ENCODE measurements around the gene GNAQ. TPM values are rescaled to one million over a fixed set of nuclear protein-coding genes. Genes with fewer than 3 reads are reported as not detected.

The GNAQ gene
- polyA plus RNA-seq, 1 experiment = 21.4 TPM

DNA sequence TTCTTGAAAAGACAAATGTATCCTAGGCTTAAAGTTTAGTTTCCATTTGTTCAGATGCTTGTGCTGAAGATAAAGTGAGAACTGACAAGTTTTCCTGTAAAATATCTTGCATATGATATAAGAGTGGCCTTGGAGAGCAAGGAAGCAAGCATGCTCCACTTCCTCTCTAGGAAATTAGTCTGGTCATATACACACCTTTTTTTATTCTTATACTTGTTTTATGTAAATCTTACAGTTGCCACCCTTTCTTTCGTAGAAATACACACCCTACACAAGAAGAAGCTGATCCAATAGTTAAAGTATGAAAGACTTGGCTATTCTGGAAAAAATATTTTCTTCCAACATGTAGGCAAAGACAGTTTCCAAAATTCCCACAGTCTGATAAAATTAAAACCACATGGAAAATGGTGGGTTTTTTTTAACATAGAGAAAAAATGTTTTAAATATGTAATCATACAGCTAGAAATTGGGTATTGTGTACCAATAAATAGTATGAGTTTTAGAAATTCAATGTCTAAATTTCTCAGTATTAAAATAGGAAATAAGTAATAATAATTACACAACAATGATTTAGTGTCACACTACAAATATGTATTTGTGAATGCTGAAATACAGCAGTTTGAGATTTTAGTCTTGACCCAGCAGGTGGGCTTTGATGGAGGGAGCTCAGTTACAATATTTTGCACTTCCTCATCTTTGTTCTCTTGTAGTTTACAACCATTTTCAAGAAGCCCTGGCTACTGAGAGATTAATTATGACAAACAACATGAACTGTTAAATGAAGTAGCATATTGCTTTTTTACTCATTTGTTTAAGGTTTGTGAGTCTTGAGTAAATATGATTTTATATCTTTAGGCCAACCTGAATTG lies 197.8 kb downstream of the GNAQ start:
- Histone ChIP-seq H3K36me3 (ENCODE audit: control insufficient read depth, insufficient read depth, low read length) (no peaks in the 10 kb centered on the region), H3K4me3 (ENCODE audit: low read depth, low read length) (no peak overlapping the region), H3K27me3 (ENCODE audit: control insufficient read depth, insufficient read depth, low read length) (no peaks in the 10 kb centered on the region)
- ChIA-PET POLR2A (interaction anchor here (0.5 kb wide), 1 partner anchor 22 kb away, joined by 3 read pairs; no protein-coding TSS in a partner anchor), CTCF (interaction anchor here (0.6 to 1.4 kb wide), 4 partner anchors 16 to 400 kb away, joined by 3 to 4 read pairs (median 3); no protein-coding TSS in a partner anchor)
- no peak for DNase-seq (ENCODE audit: low read depth)
- TF ChIP-seq, protein P1, sequence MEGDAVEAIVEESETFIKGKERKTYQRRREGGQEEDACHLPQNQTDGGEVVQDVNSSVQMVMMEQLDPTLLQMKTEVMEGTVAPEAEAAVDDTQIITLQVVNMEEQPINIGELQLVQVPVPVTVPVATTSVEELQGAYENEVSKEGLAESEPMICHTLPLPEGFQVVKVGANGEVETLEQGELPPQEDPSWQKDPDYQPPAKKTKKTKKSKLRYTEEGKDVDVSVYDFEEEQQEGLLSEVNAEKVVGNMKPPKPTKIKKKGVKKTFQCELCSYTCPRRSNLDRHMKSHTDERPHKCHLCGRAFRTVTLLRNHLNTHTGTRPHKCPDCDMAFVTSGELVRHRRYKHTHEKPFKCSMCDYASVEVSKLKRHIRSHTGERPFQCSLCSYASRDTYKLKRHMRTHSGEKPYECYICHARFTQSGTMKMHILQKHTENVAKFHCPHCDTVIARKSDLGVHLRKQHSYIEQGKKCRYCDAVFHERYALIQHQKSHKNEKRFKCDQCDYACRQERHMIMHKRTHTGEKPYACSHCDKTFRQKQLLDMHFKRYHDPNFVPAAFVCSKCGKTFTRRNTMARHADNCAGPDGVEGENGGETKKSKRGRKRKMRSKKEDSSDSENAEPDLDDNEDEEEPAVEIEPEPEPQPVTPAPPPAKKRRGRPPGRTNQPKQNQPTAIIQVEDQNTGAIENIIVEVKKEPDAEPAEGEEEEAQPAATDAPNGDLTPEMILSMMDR (IDR thresholded peaks at IDR 0.05; ENCODE audit: insufficient read depth, low read depth, low read length) = no peak

GRCh38 chr9:77832639-77833038 lies 199.0 kb downstream of the GNAQ start:
- DNase-seq (ENCODE audit: low read depth) = no peak
- ChIA-PET CTCF (interaction anchor here (0.8 to 2.1 kb wide), 3 partner anchors 9 to 203 kb away, joined by 3 to 7 read pairs (median 3); no protein-coding TSS in a partner anchor), POLR2A (no interaction called here)
- TF ChIP-seq, protein P1 (IDR thresholded peaks at IDR 0.05; ENCODE audit: insufficient read depth, low read depth, low read length) = no peak
- H3K4me3 ChIP-seq (ENCODE audit: low read depth, low read length) = no peak overlapping the region
- H3K27me3 ChIP-seq (ENCODE audit: control insufficient read depth, insufficient read depth, low read length) = no peaks in the 10 kb centered on the region
- no peaks in the 10 kb centered on the region for H3K36me3 ChIP-seq (ENCODE audit: control insufficient read depth, insufficient read depth, low read length)

DNA sequence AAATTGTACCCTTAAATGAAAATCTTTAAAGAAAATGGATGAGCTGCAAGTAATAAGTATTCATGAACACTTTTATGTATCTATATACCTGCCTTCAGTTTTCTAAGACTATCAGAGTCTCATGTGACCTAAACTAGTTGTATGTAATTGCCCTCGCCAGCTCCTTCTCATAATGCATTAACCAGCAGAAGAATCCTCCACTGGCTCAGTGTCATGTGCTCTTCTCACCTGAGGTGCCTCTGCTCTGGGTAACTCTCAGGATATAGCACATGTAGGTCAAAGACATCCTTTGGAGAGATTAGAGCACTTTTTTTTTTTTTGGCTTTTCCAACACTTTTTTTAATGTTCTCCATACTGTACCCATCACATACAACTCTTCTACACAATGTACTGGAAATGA lies 199.8 kb downstream of the GNAQ start:
- H3K4me3 ChIP-seq (ENCODE audit: low read depth, low read length) = no peak overlapping the region
- POLR2A ChIA-PET = no interaction called here
- no peaks in the 10 kb centered on the region for H3K36me3 ChIP-seq (ENCODE audit: control insufficient read depth, insufficient read depth, low read length)
- no peak for DNase-seq (ENCODE audit: low read depth)
- H3K27me3 ChIP-seq (ENCODE audit: control insufficient read depth, insufficient read depth, low read length) = no peaks in the 10 kb centered on the region
- TF ChIP-seq, protein P1 (IDR thresholded peaks at IDR 0.05; ENCODE audit: insufficient read depth, low read depth, low read length) = no peak
- CTCF ChIA-PET = interaction anchor here (1.2 to 2.1 kb wide), 2 partner anchors 10 to 204 kb away, joined by 5 to 7 read pairs; no protein-coding TSS in a partner anchor

GRCh38 chr9:77830618-77831285 lies 200.9 kb downstream of the GNAQ start:
- Histone ChIP-seq H3K36me3 (ENCODE audit: control insufficient read depth, insufficient read depth, low read length) (no peaks in the 10 kb centered on the region), H3K27me3 (ENCODE audit: control insufficient read depth, insufficient read depth, low read length) (no peaks in the 10 kb centered on the region), H3K4me3 (ENCODE audit: low read depth, low read length) (no peak overlapping the region)
- TF ChIP-seq, protein P1 (IDR thresholded peaks at IDR 0.05; ENCODE audit: insufficient read depth, low read depth, low read length) = no peak
- DNase-seq (ENCODE audit: low read depth) = no peak
- CTCF ChIA-PET = interaction anchor here (0.8 to 1.2 kb wide), 2 partner anchors 78 to 205 kb away, joined by 3 to 5 read pairs; no protein-coding TSS in a partner anchor
- POLR2A ChIA-PET = interaction anchor here (0.7 kb wide), 1 partner anchor 25 kb away, joined by 3 read pairs; no protein-coding TSS in a partner anchor

DNA sequence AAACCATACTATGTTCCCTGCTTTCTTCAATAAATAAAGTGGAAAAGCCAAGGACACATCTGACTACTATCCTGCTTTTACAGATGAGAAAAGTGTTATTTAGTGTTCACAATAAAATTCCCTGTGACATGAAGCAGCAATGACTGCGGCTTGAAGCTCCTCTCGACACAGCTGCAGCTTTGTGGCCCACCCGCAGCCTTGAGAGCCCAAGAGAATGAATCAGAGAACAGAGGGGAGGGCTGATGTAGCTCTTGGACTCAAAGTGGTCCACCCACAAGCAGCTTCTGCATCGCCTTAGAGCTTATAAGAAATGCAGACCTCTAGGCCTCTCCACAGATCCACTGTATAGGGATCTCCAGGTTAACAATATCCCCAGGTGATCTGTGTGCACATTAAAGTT lies 202.2 kb downstream of the GNAQ start:
- CTCF ChIA-PET = interaction anchor here (0.6 to 2.0 kb wide), 6 partner anchors 12 to 1691 kb away, joined by 3 to 7 read pairs (median 3); no protein-coding TSS in a partner anchor
- DNase-seq (ENCODE audit: low read depth) = no peak
- POLR2A ChIA-PET = interaction anchor here (0.6 kb wide), 1 partner anchor 148 kb away, joined by 4 read pairs; no protein-coding TSS in a partner anchor
- Histone ChIP-seq H3K4me3 (ENCODE audit: low read depth, low read length) (no peak overlapping the region), H3K36me3 (ENCODE audit: control insufficient read depth, insufficient read depth, low read length) (no peaks in the 10 kb centered on the region), H3K27me3 (ENCODE audit: control insufficient read depth, insufficient read depth, low read length) (no peaks in the 10 kb centered on the region)
- TF ChIP-seq, protein P1 (IDR thresholded peaks at IDR 0.05; ENCODE audit: insufficient read depth, low read depth, low read length) = no peak

Measured in BJ (cell line).